HEK293T (cell line): Measurements from ENCODE around the gene TMPRSS5.

ENCODE experiments used
- CTCF ChIA-PET: fragments of 350-600 bp; formaldehyde crosslinking; extraction: SDS; loops from one replicate; lab custom pipeline; 2021; ENCODE audit warnings: antibody characterized with exemption, inconsistent platforms; lab: Yijun Ruan, JAX
- POLR2A ChIA-PET: fragments of 350-600 bp; formaldehyde crosslinking; extraction: SDS; loops from one replicate; lab custom pipeline; 2020; ENCODE audit warnings: antibody characterized with exemption, inconsistent platforms; lab: Yijun Ruan, JAX
- DNase-seq: peaks from one replicate; pipeline ENCODE4 v3.0.0; 2012; ENCODE audit warnings: mixed read lengths; ENCODE audit errors: extremely low spot score
- ARNT ChIP-seq: fragments of 450-650 bp; IDR thresholded peaks from 2 replicates; pipeline ENCODE4 v1.6.1; 2017; ENCODE audit warnings: mild to moderate bottlenecking
- BHLHE40 ChIP-seq: fragments of 450-650 bp; IDR thresholded peaks from 2 replicates; pipeline ENCODE4 v1.6.1; 2016; ENCODE audit warnings: mild to moderate bottlenecking, moderate library complexity, borderline replicate concordance
- CTBP1 ChIP-seq: fragments of 450-650 bp; IDR thresholded peaks from 2 replicates; pipeline ENCODE4 v1.6.1; 2016; ENCODE audit warnings: borderline replicate concordance
- ELF4 ChIP-seq: fragments of 450-650 bp; IDR thresholded peaks from 2 replicates; pipeline ENCODE4 v1.6.1; 2017; ENCODE audit warnings: antibody characterized with exemption
- FOXA1 ChIP-seq: fragments of 450-650 bp; IDR thresholded peaks from 2 replicates; pipeline ENCODE4 v1.6.1; 2016; ENCODE audit warnings: mild to moderate bottlenecking
- FOXK2 ChIP-seq: fragments of 450-650 bp; IDR thresholded peaks from 2 replicates; pipeline ENCODE4 v1.6.1; 2016; ENCODE audit warnings: mild to moderate bottlenecking
- FOXM1 ChIP-seq: fragments of 450-650 bp; IDR thresholded peaks from 2 replicates; pipeline ENCODE4 v1.6.1; 2017; ENCODE audit warnings: mild to moderate bottlenecking, borderline replicate concordance
- HDGF ChIP-seq: fragments of 450-650 bp; IDR thresholded peaks from 2 replicates; pipeline ENCODE4 v1.6.1; 2017; ENCODE audit warnings: antibody characterized with exemption, borderline replicate concordance
- L3MBTL2 ChIP-seq: fragments of 450-650 bp; conservative IDR thresholded peaks from 2 replicates; pipeline ENCODE4 v1.6.1; 2016; ENCODE audit warnings: mild to moderate bottlenecking
- LEF1 ChIP-seq: fragments of 450-650 bp; IDR thresholded peaks from 2 replicates; pipeline ENCODE4 v1.6.1; 2017; ENCODE audit warnings: mild to moderate bottlenecking, borderline replicate concordance
- NFRKB ChIP-seq: fragments of 450-650 bp; IDR thresholded peaks from 2 replicates; pipeline ENCODE4 v1.6.1; 2016; ENCODE audit warnings: mild to moderate bottlenecking, moderate library complexity
- PKNOX1 ChIP-seq: fragments of 450-650 bp; IDR thresholded peaks from 2 replicates; pipeline ENCODE4 v1.6.1; 2016
- SP1 ChIP-seq: fragments of 450-650 bp; IDR thresholded peaks from 2 replicates; pipeline ENCODE4 v1.6.1; 2017
- SUZ12 ChIP-seq: fragments of 450-650 bp; IDR thresholded peaks from 2 replicates; pipeline ENCODE4 v1.6.1; 2016; ENCODE audit warnings: mild to moderate bottlenecking
- TARDBP ChIP-seq: fragments of 450-650 bp; IDR thresholded peaks from 2 replicates; pipeline ENCODE4 v1.6.1; 2016
- ZNF384 ChIP-seq: fragments of 450-650 bp; IDR thresholded peaks from 2 replicates; pipeline ENCODE4 v1.6.1; 2016

TMPRSS5 gene

DNA sequence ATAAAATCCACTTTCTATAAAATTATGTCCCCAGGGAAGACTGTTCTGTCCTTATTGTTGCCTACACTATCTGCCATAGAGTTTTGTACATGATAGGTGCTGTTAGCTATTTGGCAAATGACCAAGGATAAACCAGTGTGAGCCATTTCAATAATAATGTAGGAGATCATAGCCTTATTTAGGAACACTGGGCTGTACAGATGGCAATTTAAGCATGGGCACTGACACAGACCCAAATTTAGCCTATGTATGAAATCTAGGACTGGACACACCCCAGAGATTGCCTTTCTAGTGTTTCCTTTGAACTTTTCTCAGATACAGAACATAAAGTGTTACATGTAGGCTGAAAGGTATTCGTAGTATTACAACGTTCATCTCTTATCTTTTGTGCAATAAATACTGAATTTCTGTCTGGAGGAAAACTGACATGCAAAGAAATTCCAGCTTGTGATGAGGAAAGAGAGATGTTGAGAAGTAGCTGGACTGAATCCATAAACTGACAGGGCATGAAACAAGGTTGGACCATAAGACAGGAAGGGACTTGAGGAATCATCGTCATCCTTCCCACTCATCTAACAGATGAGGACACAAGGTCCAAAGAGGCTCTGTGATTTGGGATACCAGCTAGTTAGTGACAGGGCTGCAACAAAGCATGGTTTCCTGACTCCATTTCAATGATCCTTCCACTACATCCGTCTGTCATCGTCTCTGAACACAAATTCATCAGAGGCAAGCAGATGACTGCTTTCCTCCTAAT lies 60.3 kb downstream of the TMPRSS5 start:
- DNase-seq: no peak
- no peak for TF ChIP-seq PKNOX1
- no peak for TF ChIP-seq ZNF384
- no peak for TF ChIP-seq SP1
- TF ChIP-seq SUZ12: no peak
- no peak for TF ChIP-seq HDGF
- TF ChIP-seq FOXA1: no peak
- TF ChIP-seq FOXK2: no peak
- no peak for TF ChIP-seq CTBP1
- TF ChIP-seq NFRKB: no peak
- TF ChIP-seq ELF4: no peak
- no peak for TF ChIP-seq ARNT
- TF ChIP-seq TARDBP: no peak
- TF ChIP-seq FOXM1: no peak
- no peak for TF ChIP-seq LEF1
- no peak for TF ChIP-seq BHLHE40
- no peak for TF ChIP-seq L3MBTL2
- ChIA-PET POLR2A (no interaction called here), CTCF (no interaction called here)

DNA sequence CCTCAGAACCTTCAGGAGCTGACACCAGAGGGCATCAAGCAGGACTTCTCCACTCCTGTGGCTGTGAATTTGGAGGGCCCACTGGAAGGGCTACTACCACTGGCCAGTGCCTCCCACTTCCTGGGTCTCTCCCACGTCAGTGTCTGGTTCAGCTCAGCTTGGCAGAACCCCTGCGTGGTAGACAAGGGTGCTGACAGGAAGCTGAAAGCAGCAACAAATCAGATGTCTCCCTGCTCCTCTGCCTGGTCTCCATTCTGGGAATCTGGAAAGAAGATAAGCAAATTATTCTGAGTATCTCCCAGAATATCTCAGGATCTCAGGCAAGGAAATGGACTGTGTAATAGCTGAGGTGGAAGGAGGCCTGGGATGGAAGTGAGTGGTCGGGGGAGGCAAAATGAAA lies 61.5 kb downstream of the TMPRSS5 start:
- POLR2A ChIA-PET: no interaction called here
- CTCF ChIA-PET: no interaction called here
- DNase-seq: no peak
- TF ChIP-seq SP1: no peak
- no peak for TF ChIP-seq HDGF
- no peak for TF ChIP-seq SUZ12
- no peak for TF ChIP-seq ARNT
- no peak for TF ChIP-seq TARDBP
- no peak for TF ChIP-seq NFRKB
- TF ChIP-seq FOXM1: no peak
- TF ChIP-seq CTBP1: no peak
- TF ChIP-seq PKNOX1: no peak
- TF ChIP-seq FOXK2: no peak
- TF ChIP-seq ELF4: no peak
- TF ChIP-seq FOXA1: no peak
- TF ChIP-seq ZNF384: no peak
- TF ChIP-seq L3MBTL2: no peak
- no peak for TF ChIP-seq LEF1
- TF ChIP-seq BHLHE40: no peak

- no peak for DNase-seq
- TF ChIP-seq PKNOX1 (no peak), ELF4 (no peak), BHLHE40 (no peak), FOXA1 (no peak), ZNF384 (no peak), CTBP1 (no peak), TARDBP (no peak), SUZ12 (no peak), FOXK2 (no peak), HDGF (no peak), ARNT (no peak), SP1 (no peak), FOXM1 (no peak), LEF1 (no peak), NFRKB (no peak), L3MBTL2 (no peak)
- CTCF ChIA-PET: no interaction called here
- POLR2A ChIA-PET: no interaction called here
These were observed 62.4 kb downstream of the TMPRSS5 start for GRCh38 chr11:113643701-113644100.

DNA sequence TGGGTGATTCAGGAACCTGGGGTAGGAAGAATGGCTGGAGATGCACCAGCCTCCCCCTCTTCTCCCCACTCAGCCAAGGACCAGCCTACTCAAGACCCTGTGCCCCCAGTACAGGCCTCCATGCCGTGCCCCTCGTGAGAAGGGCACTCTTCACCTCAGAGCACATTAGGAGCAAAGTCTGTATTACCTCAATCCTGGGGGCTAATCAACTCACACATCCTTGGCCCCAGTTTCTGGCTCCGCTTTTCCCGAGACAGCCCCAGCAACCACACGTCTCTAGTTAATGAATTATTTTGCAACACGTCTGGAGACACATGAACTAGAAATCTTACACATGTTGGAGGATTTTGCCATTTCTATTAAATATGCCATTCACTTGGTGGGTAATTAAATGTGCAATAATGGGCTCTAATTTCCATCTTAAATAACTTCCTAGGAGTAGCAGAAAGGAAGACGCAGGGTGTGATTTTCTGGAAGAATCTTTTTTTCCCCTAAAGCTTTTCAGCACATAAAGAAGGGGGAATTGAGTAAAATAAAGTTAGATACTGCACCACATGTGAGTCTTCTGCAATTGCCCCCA lies 63.0 kb downstream of the TMPRSS5 start:
- POLR2A ChIA-PET: no interaction called here
- TF ChIP-seq PKNOX1 (no peak), ARNT (no peak), FOXK2 (no peak), FOXA1 (no peak), SUZ12 (no peak), L3MBTL2 (no peak), ZNF384 (no peak), ELF4 (no peak), BHLHE40 (no peak), TARDBP (no peak), CTBP1 (no peak), FOXM1 (no peak), SP1 (no peak), HDGF (no peak), NFRKB (no peak), LEF1 (no peak)
- CTCF ChIA-PET: no interaction called here
- DNase-seq: no peak

- POLR2A ChIA-PET: no interaction called here
- no peak for TF ChIP-seq BHLHE40
- no peak for TF ChIP-seq TARDBP
- TF ChIP-seq HDGF: no peak
- TF ChIP-seq SP1: no peak
- TF ChIP-seq CTBP1: no peak
- no peak for TF ChIP-seq FOXK2
- no peak for TF ChIP-seq L3MBTL2
- no peak for TF ChIP-seq ELF4
- no peak for TF ChIP-seq NFRKB
- no peak for TF ChIP-seq ARNT
- TF ChIP-seq PKNOX1: no peak
- no peak for TF ChIP-seq FOXA1
- no peak for DNase-seq
- CTCF ChIA-PET: no interaction called here
These were observed 64.0 kb downstream of the TMPRSS5 start for GRCh38 chr11:113642090-113642489.
